NCI-H748 treated with DMSO at 0.1 percent for 48 hours (cell line): Measurements from ENCODE around the gene BTNL9.
A peak's percentile ranks its signal among the peaks of the same experiment; 100 is the strongest.
"Not testable (repeated sequence)": the region's sequence is repeated elsewhere in the genome, so short reads cannot be mapped to it uniquely, and the experiment has no call there.

Source experiments
- DNase-seq: peaks from one replicate; lab custom pipeline; 2025; lab: John Stamatoyannopoulos, UW

BTNL9 gene

DNA sequence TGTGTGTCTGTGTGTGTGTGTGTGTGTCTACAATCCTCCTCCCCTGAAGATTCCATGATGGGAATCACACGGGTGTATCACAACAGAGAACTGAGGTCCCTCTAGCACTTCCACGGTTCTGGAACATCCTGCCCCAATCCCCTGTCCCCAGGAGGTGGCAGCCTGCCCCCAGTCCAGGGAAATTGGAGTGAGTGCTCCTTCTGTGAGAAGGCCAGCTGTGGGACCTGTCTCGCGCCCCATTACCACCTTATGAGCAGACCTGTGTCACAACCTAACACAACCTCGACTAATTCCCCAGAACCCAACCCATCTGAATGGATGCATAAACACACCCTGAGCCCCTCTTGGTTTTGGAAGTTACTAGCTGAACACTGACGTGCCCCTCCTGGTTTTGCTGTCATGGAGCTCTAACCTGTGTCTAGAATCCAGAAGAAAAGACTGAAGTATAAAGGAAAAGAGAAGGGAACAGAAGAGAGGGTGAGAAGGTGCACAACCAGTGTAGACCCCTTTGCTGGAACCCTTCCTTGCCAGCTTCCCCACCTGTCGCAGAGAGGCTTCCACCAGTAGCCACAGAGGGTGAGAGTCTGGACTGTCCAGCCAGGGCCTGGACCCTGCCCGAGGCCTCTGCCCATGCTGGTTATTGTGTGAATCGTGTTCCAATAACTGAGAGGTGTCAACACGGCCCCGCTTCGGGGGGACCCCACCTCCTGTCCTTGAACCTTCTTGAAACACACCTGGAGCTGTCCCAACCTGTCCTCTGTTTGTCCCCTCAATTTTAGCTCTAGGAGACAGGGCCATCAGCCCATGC, 3.4 kb downstream of the BTNL9 start:
- no peak for DNase-seq

DNA sequence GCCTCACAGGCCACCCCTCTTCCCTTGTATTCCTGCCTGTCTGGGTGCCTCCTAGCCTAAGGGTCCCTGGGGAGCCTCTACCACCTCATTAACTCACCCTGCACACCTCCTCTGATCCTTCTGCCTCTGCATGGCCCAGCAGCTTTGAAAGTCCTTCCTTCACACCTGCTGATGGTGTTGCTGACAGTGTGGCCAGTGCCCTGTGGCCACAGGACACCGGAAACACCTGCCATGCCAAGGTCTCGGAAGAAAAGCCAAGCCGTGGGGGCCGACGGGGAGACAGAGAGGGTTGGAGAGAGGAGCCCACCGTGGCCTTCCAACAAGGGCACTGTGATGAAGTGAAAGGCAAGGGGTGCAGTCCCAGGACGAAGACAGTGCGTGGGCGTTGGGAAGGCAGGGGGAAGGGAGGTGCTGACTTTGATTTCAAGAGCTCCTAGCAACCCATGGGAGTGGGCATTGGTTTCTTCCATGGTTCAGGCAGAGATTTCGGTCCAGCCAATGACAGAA, 4.1 kb downstream of the BTNL9 start:
- no peak for DNase-seq

DNA sequence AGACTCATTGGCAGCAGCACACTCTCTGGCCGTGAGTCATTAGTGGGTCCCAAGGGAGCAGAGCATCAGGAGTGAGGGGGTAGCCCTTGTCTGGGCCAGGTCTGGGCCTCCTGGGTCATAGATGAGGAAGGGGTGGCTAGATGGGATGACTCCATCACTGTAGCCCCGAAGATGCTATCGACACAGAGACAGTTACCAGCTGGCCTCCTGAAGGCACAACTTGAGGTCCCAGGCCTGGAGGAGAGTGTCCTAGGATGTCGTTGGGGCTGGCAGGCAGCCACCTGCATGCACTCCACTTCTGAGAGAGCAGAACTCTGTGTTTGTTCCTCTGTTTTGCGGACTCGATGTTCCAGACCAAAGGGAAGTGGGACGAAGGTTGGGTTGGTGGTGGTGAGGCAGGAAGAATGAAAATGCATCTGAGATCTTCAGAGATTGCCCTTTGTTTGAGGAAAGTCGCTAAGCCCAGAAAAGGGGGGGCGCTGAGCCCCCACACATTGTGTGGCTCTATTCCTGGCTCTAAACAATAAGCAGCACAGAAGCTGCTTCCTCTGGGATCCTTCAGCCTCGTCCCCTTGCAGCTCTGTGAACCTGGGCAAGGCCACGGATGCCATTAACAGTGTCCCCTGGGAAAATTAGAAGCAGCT, 4.7 kb downstream of the BTNL9 start:
- no peak for DNase-seq

DNA sequence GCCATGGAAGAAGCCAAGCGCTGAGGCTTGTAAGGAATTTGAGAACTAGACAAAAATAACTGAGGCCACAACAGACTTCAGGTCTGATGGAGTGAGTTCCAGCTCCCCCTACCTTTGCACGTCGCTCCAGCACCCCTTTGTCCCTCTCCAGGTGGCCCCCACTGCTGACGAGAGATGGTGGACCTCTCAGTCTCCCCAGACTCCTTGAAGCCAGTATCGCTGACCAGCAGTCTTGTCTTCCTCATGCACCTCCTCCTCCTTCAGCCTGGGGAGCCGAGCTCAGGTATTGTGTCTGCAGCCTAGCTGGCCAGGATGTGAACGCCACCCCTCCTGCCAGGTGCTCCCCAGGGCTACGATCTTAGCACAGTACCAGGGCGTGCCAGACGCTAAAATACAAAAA, 5.2 kb downstream of the BTNL9 start:
- DNase-seq, result no peak

DNA sequence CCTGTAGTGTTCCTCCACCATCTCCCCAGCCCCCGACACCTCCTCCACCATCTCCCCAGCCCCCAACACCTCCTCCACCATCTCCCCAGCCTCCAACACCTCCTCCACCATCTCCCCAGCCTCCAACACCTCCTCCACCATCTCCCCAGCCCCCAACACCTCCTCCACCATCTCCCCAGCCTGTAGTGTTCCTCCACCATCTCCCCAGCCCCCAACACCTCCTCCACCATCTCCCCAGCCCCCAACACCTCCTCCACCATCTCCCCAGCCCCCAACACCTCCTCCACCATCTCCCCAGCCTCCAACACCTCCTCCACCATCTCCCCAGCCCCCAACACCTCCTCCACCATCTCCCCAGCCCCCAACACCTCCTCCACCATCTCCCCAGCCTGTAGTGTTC, 5.8 kb downstream of the BTNL9 start:
- DNase-seq, result not testable (repeated sequence)

DNA sequence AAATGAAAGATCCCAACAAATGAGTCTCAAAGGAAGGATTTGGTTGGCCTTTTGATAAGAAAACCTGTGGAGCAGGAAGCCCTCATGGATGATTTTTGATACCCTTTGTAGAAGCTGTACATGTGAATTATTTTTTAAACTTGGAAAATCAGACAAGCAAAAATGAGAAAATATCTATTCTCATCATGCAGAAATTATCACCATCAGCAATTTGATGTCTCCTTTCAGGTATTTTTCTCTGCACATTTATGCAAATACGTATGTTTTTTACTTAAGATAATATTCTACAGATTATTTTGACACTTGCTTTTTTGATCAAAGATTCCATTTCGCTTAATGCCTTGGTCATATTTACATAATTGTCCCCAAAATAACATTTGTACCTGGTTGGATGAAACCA, 7.2 kb downstream of the BTNL9 start:
- no peak for DNase-seq

DNA sequence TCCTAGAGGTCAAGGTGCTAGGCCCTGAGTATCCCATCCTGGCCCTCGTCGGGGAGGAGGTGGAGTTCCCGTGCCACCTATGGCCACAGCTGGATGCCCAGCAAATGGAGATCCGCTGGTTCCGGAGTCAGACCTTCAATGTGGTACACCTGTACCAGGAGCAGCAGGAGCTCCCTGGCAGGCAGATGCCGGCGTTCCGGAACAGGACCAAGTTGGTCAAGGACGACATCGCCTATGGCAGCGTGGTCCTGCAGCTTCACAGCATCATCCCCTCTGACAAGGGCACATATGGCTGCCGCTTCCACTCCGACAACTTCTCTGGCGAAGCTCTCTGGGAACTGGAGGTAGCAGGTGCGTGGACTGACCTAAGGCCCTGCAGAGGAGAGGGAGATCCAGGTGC, 7.9 kb downstream of the BTNL9 start:
- DNase-seq, result no peak

DNA sequence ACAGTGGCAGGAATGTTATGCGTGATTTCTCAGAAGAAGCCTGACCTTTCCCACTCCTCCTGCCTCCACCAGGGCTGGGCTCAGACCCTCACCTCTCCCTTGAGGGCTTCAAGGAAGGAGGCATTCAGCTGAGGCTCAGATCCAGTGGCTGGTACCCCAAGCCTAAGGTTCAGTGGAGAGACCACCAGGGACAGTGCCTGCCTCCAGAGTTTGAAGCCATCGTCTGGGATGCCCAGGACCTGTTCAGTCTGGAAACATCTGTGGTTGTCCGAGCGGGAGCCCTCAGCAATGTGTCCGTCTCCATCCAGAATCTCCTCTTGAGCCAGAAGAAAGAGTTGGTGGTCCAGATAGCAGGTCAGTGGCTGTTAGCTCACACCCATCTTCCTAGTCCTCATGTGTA, 9.9 kb downstream of the BTNL9 start:
- DNase-seq, result no peak

DNA sequence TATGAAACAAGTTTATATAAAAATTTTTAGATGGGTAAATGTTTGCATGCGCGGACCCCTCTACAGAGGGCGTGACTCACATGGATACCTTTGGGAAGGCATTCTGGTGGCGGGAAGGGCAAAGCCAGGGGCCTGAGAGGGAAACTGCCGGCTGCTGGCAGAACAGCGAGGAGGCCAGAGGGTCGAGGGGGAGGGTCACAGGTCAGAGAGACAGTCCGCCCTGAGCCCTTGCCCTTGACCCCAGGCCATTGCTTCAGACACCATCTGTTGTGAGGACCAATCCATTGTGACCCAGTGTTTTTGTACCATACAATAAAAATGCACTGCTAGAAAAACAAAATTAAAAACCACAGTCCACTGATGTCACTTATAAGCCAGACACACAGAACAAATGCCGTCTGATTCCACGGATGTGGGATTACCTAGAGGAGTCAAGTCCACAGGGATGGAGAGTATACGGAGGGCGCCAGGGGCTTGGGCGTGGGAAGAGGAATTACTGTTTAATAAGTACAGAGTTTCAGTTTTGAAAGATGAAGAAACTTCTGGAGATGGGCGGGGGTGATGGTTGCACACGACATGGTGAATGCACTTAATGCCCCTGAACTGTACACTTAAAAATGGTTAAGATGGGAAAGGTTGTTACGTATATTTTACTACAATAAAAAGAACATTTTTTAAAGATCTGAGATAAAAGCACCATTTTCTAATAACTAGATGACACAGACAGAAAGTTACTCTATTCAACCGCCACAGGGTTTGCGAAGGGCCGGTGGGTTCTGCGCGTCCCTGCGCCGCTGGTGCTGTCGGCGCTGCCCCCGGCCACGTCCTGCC, 12.0 kb downstream of the BTNL9 start:
- DNase-seq, result no peak

DNA sequence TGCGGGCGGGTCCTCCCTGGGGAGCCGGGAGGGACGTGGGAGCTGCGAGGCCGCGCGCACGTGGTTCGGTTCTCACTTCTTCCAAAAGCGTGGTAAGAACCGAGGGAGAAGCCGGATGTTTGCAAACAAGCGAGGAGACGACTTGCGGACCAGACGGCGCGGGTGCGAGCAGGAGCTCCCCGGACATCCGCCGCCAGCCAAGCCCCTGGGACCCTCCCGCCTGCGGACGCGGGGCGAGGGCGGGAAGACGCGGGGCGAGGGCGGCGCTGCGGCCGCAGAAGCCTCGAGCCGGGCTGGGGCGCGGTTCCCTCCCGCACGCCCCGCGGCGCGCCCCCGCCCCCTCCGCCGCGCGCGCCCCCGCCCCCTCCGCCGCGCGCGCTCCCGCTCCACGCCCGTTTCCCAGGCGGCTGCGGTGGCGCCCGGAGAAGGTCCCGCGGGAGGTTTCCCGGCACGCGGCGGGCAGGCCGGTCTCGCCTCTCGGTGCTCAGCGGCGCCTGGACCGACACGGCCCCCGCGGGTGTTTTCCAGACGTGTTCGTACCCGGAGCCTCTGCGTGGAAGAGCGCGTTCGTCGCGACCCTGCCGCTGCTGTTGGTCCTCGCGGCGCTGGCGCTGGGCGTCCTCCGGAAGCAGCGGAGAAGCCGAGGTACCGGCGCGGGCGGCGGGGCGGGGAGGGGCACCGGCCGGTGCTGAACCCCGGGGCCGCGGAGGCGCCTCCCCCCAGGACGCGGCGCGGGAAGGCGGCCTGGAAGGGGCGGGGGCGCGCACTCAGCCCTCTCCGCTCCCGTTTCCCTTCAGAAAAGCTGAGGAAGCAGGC, 12.8 kb downstream of the BTNL9 start:
- DNase-seq, result peak; percentile 13

DNA sequence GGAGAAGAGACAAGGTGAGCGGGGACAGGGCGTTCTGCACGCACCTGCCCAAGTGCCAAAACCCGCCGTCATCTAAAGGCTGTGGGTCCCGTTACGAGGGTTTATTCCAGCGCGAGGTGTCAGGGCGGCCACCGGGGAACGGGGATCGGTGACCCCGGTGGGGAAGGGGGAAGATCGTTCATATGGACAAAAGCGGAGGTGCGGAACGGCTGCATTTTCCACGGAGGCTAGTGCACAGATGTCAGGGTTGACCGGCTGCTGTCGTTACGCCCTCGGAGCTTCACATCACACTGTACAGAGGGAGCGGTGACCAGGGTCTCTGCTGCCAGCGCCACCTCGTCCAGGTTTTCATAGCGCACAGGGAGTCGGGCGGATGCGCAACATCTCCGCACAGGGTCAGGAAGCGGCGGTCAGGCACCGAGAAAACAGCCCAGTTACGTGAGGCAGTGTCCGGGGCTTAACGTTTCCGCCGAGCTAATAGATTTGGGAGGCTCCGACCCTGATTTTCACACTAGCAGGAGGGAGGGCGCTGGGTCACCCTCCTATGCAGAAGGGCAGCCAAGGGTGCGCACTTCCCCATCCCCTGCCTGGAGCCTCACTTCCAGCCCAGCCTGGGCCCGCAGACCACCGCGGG, 13.5 kb downstream of the BTNL9 start:
- peak; percentile 26 for DNase-seq

DNA sequence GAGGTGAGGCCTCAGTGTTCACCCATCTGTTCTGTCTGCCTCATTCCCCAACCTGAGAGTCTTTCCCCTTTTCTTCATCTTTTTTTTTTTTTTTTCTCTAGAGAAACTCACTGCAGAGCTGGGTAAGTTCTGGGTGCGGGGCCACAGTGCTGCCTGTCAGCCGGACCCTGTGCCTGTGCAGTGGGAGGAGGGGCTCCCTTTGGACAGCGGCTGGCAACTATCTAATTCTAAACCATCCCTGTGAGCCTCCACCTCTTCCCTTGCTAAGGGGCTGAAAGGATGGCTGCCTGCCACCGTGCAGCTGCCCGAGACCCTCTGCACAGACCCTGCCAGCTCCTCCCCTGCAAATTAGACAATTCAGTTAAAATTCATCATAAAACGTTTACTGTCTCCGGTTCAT, 14.1 kb downstream of the BTNL9 start:
- DNase-seq, result no peak

DNA sequence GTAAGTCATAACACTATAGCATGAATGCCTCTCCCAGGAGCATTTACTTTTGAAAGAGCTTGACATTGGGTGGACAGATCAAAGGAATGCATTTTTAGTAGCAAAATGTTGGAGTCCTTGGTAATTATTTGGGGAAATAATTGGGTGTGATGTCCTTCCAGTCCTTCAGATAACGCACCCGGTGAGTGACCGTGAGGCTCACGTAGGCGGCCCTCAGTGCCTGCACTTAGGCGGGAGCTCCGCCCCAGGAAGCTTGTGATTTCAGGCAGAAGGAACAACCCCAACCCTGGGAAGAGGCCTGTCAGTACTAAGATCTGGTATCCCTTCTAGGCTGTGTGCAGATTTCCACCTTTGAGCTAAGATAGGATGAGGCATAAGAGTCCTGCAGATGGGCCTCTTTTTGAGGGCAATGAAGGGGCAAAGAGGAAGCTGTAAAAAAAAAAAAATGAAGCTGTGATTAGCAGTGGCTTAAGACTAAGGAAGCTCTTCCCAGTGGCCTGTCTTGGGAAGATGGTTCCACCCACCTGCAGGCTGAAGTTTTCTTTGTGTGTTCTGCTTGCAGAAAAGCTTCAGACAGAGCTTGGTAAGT, 14.9 kb downstream of the BTNL9 start:
- no peak for DNase-seq

DNA sequence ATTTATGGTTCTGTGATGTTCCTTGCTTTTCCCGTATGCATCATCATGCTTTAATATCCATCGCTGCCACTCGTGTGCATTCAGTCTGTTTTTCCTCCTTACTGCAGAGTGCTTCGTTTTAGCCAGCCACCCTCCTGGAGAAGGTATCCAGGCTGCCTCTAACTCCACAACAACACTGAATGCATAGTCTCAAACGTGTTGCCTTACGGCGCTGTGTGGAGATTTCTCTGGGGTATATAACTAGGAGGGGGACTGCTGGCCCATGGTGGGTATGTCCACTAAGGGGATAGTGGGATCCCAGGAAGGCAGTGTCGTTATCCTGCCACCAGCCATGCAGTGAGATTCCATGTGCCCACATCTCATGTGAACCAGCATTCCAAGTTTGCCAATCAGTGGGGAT, 16.4 kb downstream of the BTNL9 start:
- no peak for DNase-seq

DNA sequence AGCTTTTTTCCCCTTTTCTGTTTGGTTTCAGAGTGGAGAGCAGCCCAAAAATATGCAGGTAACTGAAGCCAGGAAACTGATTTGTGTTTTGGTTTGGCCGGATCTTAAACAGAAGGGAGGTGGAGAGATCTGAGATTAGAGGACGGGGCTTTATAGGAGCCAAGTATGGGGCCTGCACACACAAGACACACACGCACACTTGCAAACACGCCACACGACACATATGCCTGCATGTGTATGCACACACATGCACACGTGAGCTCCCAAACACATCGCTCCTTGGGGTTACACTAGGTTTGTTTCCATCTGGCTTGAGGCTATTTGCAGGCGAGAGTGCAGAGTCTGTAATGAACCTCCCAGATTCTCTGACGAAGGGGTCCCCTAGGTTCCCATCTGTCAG, 18.3 kb downstream of the BTNL9 start:
- DNase-seq, result no peak

DNA sequence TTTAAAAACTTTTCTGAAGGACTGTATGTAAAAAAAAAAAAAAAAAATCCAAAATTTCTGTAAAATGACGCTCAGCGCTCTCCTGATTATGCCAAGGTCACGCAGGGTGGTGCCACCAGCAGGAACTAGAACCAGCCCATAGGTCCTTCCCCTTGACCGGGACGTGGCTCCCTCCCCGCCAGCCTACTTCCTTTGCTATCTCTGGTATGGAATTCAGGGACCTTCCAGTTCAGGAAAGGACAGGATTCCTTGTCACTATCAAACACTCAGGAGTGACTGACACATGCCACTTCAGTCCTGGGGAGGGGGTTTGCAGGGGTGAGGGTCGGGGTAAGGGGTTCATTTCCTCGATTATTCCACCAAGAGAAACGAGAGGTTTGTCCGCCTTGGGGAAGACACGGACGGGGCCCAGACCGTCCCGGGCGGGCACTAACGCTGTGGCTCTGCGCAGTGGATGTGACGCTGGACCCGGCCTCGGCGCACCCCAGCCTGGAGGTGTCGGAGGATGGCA, 18.8 kb downstream of the BTNL9 start:
- DNase-seq, result no peak

DNA sequence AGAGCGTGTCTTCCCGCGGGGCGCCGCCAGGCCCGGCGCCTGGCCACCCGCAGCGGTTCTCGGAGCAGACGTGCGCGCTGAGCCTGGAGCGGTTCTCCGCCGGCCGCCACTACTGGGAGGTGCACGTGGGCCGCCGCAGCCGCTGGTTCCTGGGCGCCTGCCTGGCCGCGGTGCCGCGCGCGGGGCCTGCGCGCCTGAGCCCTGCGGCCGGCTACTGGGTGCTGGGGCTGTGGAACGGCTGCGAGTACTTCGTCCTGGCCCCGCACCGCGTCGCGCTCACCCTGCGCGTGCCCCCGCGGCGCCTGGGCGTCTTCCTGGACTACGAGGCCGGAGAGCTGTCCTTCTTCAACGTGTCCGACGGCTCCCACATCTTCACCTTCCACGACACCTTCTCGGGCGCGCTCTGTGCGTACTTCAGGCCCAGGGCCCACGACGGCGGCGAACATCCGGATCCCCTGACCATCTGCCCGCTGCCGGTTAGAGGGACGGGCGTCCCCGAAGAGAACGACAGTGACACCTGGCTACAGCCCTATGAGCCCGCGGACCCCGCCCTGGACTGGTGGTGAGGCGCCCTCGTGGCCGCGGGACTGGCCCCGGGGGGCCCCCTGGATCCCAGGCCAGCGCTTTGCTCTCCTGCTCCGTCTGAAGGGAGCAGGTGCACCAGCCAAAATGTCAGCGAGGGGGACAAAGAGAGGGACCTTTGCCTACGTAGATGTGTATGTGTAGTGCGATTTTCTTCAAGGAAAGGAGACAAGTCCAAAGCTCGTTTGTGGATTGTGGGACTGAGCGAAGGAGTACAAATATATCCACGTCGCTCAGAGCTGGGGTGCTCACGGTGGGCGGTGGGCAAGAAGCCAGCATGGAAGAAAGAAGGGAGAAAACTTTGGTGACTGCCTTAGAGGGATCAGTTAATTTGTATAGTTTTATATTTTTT, 19.5 kb downstream of the BTNL9 start:
- DNase-seq, result no peak

DNA sequence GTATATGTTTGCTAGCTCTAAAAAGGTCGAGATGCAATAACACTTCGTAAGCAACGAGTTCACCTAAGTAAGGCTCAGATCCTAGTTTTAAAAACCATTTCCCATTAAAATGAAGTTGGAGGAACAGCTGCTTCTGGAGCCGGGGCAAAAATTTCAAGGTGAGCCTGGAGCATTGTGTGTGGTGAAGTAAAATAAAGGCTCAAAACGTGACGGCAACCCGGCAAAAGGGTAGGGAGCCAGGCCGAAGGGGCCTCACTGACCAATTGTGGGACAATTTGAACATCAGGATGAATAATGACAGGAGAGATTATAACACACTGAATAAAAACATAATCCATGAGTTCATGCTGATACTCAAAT, 20.1 kb downstream of the BTNL9 start:
- DNase-seq, result no peak

DNA sequence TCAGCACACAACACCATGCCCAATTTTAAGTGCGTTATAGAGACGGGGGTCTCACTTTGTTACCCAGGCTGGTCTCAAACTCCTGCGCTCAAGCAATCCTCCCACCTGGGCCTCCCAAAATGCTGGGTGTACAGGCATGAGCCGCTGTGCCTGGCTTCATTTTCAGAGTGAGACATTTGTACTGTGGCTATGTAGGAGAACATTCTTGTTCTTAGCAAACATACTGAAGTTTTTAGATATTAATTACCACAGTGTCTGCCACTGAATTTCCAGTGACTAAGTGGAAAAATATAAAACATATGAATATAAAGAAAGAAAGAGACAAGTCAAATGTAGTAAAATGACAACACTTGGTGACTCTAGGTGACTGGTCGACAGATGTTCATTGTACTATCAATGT, 20.9 kb downstream of the BTNL9 start:
- no peak for DNase-seq

DNA sequence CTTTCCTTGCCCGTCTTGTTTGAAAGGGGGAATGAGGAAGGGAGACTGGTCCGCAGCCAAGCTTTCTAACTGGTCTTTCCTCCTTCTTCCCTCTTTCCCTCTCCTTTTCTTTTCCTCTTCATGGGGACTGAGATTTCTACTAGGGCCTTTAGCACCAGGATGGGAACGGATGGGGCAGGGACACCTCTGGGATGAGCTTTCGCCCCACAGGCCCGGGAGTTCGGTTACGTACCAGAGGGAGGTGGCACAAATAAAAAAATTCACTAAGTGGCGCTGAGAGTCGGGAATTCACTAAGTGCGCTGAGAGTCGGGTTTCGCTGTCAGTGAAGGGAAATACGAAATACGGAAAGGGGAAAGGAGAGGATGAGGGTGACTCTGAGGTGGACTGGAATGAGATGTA, 21.6 kb downstream of the BTNL9 start:
- no peak for DNase-seq
